ENCODE measurements around the gene ZMYM2.
A peak's percentile ranks its signal among the peaks of the same experiment; 100 is the strongest.

ZMYM2 gene

DNA sequence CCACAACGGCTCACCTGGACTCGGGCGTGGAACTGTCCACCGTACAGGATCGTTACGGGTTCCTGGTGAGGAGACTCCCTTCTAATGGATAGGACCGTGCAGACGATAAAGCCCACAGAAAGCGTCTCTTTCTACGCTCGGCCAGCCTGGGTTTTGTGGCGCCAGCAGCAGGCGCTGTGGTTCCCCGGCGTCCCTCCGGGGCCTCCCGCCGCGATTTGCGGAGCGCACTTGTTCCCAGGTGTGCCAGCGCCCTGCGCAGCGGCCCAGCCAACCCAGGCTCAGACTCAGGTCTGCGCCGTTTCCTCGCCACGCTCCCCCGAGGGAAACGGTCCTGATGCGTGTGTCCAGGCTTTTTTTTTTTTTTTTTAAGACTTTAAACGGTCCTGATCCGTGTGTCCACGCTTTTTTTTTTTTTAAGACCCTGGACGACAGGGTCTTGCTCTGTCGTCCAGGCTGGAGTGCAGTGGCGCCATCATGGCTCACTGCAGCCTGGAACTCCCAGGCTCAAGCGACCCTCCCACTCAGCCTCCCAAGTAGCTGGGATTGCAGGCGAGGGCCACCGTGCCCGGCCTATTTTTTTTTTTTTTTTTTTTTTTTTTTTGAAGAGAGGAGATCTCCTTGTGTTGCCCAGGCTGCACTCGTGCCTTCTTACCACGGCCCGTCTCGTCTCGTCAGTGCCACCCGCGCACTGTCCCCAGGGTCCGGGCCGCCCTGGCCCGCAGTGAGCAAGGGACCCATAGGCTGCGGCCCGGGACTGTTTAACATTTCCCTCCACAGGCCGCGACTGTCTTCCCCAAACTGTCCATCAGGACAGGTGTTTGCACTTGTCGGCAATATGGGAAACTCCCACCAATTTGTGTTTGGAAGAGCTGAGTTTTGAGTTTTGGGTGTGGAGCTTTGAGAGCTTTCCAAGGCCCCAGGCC lies 178.5 kb downstream of the ZMYM2 start:
- no peak for DNase-seq (ENCODE audit: low read depth, low spot score)
- ChIA-PET POLR2A (no interaction called here), CTCF (no interaction called here)
- no peak overlapping the region for H3K4me3 ChIP-seq (ENCODE audit: low read depth, low read length)
- TF ChIP-seq CTCF (IDR thresholded peaks at IDR 0.05; ENCODE audit: insufficient read depth, low read length, missing control alignments): peak; percentile 38

- TF ChIP-seq CTCF (IDR thresholded peaks at IDR 0.05; ENCODE audit: insufficient read depth, low read length, missing control alignments): no peak
- ChIA-PET POLR2A (no interaction called here), CTCF (interaction anchor here (2.2 kb wide), 1 partner anchor 10 kb away, joined by 7 read pairs; no protein-coding TSS in a partner anchor)
- H3K4me3 ChIP-seq (ENCODE audit: low read depth, low read length): no peak overlapping the region
- no peak for DNase-seq (ENCODE audit: low read depth, low spot score)
Observed at GRCh38 chr13:20137875-20138274, 179.3 kb downstream of the ZMYM2 start.

DNA sequence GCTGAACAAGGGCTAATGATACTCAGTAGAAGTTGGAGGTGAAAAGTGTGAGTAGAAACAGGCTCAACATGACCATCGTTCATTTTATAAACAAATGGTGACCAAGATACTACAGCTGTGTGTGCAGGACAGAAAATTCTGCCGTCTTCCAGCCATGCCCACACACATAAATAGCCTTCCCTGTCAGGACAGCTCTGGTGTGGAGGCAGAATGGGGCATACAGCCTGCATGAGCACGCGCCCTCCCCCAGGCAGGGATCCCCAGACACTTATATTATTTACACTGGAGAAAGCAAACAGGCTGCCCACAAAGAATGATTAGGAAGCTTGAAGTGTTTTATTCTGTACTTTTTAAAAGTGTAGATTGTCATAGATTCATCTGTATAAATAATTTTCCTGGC lies 182.0 kb downstream of the ZMYM2 start:
- no peak overlapping the region for H3K4me3 ChIP-seq (ENCODE audit: low read depth, low read length)
- no peak for TF ChIP-seq CTCF (IDR thresholded peaks at IDR 0.05; ENCODE audit: insufficient read depth, low read length, missing control alignments)
- POLR2A ChIA-PET: no interaction called here
- DNase-seq (ENCODE audit: low read depth, low spot score): no peak
- CTCF ChIA-PET: interaction anchor here (0.8 to 1.5 kb wide), 2 partner anchors 9 to 15 kb away, joined by 3 read pairs; no protein-coding TSS in a partner anchor
